VCaP (cell line): ENCODE results near the gene RAB36.

Experiments used
- H3K27ac ChIP-seq: fragments of 450-650 bp; 2 replicates; pipeline ENCODE4 v1.5.1; 2017
- TF ChIP-seq, protein P1 (sequence below): fragments of 450-650 bp; conservative IDR thresholded peaks from 2 replicates; pipeline ENCODE4 v1.5.1; 2017; ENCODE audit warnings: mild to moderate bottlenecking, moderate library complexity

Gene RAB36

DNA sequence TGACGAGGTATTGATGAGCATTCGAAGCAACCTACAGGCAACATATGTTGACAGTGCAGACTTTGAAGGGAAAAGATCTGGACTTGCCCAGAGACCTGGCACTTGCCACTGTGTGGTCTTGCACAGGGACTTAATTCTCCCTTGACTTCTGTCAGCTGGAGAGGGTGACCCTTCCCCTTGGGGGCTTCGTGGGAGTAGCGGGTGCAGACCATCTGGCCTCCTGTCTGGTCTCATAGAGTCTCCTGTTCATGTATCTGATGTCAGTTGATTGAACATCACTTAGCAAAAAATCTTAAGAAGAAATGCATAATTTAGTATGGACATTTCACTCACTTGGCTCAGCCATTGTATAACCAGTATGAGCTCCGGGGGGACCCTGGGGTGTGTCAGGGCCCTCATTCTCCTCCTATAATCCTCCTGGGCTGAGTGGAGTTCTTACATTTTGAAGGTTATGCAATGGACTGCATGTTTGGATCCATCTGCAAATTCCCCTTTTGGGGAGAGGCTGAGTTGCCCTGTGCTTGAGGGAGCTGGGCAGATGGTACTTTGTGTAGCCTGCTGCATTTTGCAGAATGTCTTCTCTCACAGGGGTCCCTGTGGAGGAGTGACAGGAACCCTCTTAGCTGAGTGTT is 48.0 kb downstream of the RAB36 start:
- no peak overlapping the region for H3K27ac ChIP-seq
- TF ChIP-seq, protein P1, sequence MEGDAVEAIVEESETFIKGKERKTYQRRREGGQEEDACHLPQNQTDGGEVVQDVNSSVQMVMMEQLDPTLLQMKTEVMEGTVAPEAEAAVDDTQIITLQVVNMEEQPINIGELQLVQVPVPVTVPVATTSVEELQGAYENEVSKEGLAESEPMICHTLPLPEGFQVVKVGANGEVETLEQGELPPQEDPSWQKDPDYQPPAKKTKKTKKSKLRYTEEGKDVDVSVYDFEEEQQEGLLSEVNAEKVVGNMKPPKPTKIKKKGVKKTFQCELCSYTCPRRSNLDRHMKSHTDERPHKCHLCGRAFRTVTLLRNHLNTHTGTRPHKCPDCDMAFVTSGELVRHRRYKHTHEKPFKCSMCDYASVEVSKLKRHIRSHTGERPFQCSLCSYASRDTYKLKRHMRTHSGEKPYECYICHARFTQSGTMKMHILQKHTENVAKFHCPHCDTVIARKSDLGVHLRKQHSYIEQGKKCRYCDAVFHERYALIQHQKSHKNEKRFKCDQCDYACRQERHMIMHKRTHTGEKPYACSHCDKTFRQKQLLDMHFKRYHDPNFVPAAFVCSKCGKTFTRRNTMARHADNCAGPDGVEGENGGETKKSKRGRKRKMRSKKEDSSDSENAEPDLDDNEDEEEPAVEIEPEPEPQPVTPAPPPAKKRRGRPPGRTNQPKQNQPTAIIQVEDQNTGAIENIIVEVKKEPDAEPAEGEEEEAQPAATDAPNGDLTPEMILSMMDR = no peak

DNA sequence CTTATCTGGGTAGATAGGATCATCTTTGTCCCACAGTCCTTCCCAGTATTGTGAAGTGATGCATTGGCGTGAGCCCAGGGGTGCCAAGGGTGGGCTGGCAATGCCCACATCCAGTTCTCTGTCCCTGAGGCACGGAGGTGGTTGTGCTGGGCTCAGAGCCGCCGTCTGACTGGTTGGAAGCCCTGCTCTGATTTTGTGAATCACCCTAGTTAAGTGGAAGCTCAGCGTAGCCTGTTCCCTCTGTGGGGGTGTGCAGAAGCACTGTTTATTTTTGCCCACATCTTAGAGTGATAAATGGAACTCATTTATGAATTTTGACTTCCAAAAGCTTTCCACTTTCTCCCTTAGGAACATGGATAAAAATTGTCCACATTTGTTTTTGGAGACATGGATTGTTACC is 48.6 kb downstream of the RAB36 start:
- H3K27ac ChIP-seq = no peak overlapping the region
- TF ChIP-seq, protein P1 = no peak

DNA sequence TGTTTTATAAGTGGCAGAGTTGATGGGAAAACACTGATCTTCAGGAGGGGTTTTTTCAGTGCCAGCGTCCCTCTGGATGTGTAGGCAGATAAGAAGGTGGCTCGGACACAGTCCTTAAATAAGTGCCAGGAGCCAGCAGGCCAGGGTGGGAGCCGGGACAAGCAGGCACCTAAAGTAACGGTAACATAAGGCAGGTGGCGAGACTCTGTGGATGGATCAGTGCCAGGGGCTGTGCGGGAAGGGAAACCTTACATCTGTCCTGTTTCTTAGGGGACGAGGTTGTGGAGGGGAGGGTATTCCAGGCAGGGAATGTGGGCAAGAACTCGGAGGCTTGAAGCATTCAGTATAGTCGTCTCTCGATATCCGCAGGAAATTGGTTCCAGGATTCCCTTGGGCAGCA is 50.9 kb downstream of the RAB36 start:
- TF ChIP-seq, protein P1 = no peak
- no peak overlapping the region for H3K27ac ChIP-seq

DNA sequence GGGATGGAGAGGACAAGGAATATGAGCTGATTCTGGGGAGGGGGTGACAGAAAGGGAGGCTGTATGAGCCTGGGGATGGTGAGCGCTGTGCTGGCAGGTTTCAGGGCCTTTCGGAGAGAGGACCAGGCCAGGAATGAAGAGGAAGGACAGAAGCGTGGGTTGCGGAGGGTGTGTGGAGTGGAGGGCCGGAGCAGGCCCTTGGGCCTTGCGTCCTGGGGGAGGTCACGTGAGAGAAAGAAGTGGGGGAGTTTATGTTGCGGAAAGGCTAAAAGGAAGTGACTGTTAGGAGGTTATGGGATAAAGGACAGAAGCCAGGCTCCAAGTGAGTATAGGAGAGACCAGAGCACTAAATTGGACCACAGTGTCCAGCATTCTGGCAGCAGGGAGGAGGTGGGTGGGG is 52.6 kb downstream of the RAB36 start:
- H3K27ac ChIP-seq = no peak overlapping the region
- TF ChIP-seq, protein P1 = no peak

DNA sequence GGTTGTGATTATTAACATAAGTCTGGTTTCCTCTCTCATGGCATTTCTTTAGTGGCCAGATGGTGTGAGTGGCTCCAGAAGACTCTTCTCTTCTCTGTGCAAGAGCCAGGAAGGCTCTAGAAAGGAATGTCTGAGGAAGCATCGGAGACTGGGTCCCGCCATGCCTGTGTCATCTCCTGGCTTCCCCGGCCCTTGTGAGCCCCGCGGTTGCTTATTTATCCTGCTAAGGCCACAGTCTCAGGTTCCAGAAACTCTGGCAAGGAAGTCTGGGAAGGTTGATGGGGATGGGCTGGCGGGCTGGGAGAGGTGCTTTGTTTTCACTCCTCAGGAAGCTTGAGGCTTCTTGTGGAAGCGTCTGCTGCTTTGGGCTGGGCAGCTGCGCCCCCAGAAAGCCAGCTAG is 53.9 kb downstream of the RAB36 start:
- TF ChIP-seq, protein P1 = no peak
- no peak overlapping the region for H3K27ac ChIP-seq

DNA sequence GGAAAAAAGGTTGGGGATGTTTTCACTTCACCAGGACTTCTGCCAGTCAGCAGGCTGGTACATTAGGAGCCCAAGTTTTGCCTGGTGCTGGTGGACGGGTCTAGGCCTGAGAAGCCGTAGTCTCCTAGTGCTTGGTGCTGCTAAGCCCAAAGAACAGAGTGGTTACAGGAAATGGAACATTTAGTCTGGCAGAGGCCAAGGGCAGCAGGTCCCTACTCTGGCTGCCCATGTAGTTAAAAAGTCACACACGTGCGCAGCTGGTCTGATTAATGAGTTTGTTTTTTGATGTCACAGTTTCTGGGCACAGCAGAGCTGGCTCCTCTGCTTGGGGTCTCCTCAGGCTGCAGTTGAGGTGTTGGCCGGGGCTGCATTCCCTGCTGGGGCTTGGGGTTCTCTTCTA is 55.6 kb downstream of the RAB36 start:
- TF ChIP-seq, protein P1 = no peak
- peak overlapping the region; percentile 5; the same call in 1 of the 2 replicates for H3K27ac ChIP-seq

DNA sequence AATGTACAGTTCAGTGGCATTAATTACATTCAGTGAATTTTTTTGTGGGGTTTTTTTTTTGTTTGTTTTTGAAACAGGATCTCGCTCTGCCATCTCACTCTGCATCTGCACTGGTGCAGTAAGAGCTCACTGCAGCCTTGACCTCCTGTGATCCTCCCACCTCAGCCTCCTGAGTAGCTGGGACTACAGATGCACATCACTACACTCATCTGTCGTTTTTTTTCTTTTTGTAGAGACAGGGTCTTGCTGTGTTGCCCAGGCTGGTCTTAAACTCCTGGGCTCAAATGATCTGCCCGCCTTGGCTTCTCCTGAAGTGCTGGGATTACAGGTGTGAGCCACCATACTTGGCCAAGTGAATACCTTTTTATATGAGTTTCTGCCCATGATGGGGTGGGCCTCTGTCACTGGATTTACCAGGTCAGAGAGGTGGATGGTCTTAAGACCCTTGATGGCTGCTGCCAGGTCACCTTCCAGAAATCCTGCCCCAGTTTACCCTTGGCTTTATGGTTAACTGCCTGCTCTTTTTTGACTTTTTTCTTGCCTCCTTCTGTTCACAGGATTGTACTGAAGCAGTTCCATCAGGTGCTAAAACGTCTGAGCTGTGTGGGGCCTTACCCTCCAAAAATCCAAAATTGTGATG is 57.7 kb downstream of the RAB36 start:
- TF ChIP-seq, protein P1 = no peak
- no peak overlapping the region for H3K27ac ChIP-seq
